ENCODE results near the gene GAS2L2.

Gene GAS2L2

DNA sequence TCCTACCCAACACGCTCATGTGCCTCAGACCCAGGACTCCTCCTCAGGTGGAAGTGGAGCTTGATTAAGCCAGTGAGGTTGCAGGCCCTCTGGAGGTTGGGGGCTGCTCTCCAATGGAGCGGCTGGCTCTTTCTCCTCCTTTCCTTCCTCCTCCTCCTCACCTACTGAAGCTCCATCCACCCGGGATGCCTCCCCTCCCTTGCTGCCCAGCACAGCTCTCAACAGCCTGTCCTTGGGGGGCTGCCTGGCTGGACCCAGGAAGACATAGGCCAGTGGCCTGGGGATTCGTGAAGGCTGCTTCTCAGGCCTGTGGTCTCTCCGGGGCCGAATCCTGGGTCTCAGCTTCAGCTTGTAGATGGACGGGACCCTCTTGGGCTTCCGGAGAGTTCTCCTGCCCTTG is 8.2 kb downstream of the GAS2L2 start:
- TF ChIP-seq CSDC2 (CRISPR knock-in tag; IDR thresholded peaks at IDR 0.05) (no peak), PPARA (CRISPR knock-in tag; IDR thresholded peaks at IDR 0.05; ENCODE audit: borderline replicate concordance) (no peak), ESRRG (CRISPR knock-in tag; IDR thresholded peaks at IDR 0.05) (no peak), ZC3H10 (CRISPR knock-in tag; IDR thresholded peaks at IDR 0.05) (no peak), OSR1 (CRISPR knock-in tag; IDR thresholded peaks at IDR 0.05) (no peak), BACH2 (CRISPR knock-in tag; IDR thresholded peaks at IDR 0.05; ENCODE audit: borderline replicate concordance) (no peak), SNAI2 (CRISPR knock-in tag; IDR thresholded peaks at IDR 0.05) (no peak), ZFP3 (CRISPR knock-in tag; IDR thresholded peaks at IDR 0.05) (no peak), CREB5 (CRISPR knock-in tag; IDR thresholded peaks at IDR 0.05; ENCODE audit: low read depth) (no peak), TCF4 (CRISPR knock-in tag; IDR thresholded peaks at IDR 0.05; ENCODE audit: borderline replicate concordance) (no peak), ZNF8 (CRISPR knock-in tag; IDR thresholded peaks at IDR 0.05) (no peak), TOX (CRISPR knock-in tag; IDR thresholded peaks at IDR 0.05; ENCODE audit: borderline replicate concordance) (no peak), ZNF565 (CRISPR knock-in tag; conservative IDR thresholded peaks at IDR 0.05; ENCODE audit: low read depth) (no peak), GLIS3 (CRISPR knock-in tag; IDR thresholded peaks at IDR 0.05) (no peak), ARNTL (CRISPR knock-in tag; IDR thresholded peaks at IDR 0.05; ENCODE audit: borderline replicate concordance, low read depth) (no peak)
- TF ChIP-seq, protein P1, sequence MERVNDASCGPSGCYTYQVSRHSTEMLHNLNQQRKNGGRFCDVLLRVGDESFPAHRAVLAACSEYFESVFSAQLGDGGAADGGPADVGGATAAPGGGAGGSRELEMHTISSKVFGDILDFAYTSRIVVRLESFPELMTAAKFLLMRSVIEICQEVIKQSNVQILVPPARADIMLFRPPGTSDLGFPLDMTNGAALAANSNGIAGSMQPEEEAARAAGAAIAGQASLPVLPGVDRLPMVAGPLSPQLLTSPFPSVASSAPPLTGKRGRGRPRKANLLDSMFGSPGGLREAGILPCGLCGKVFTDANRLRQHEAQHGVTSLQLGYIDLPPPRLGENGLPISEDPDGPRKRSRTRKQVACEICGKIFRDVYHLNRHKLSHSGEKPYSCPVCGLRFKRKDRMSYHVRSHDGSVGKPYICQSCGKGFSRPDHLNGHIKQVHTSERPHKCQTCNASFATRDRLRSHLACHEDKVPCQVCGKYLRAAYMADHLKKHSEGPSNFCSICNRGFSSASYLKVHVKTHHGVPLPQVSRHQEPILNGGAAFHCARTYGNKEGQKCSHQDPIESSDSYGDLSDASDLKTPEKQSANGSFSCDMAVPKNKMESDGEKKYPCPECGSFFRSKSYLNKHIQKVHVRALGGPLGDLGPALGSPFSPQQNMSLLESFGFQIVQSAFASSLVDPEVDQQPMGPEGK (CRISPR knock-in tag; IDR thresholded peaks at IDR 0.05; ENCODE audit: borderline replicate concordance) = no peak
- no peak for ATAC-seq

DNA sequence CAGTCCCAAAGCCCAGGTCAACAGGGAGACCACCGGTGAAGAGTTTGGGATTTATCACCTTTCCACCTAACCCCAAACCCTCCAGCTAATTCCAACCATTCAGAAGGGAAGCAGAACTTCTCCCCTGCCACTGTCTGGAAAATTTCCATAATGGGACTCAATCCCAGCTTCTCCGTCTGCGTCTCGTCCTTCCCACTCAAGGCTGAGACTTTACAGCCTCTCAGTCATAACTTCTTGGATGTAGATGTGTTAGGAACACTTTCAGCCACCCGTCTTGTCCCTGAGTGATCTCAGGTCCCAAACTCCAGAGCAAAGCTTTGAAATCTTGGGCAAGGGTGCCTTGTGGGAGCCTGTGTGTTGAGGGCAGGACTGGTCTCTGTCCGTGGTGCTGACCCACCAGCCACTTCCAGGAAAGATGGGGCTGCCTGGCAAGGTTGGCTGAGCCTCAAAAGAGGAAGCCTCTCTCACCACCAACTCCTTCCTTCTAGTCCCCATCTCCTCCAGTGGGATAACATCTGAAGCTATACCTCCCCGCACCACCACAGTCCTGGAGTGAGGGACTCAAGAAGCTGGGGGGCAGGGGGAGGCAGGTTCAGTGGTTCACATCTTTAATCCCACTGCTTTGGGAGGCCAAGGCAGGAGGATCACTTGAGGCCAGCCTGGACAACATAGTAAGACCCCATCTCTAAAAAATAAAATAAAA is 9.3 kb downstream of the GAS2L2 start:
- no peak for TF ChIP-seq TOX (CRISPR knock-in tag; IDR thresholded peaks at IDR 0.05; ENCODE audit: borderline replicate concordance)
- TF ChIP-seq CSRNP3 (CRISPR knock-in tag; IDR thresholded peaks at IDR 0.05) = no peak
- TF ChIP-seq ZFP3 (CRISPR knock-in tag; IDR thresholded peaks at IDR 0.05) = 0 out of 2 replicates have a peak, but pooled peaks have one; percentile 53
- TF ChIP-seq BACH2 (CRISPR knock-in tag; IDR thresholded peaks at IDR 0.05; ENCODE audit: borderline replicate concordance) = no peak
- 0 out of 2 replicates have a peak, but pooled peaks have one; percentile 68 for TF ChIP-seq TSHZ2 (CRISPR knock-in tag; IDR thresholded peaks at IDR 0.05)
- TF ChIP-seq ZC3H10 (CRISPR knock-in tag; IDR thresholded peaks at IDR 0.05) = no peak
- peak; percentile 49; the same call in 1 of the 2 replicates for TF ChIP-seq CSDC2 (CRISPR knock-in tag; IDR thresholded peaks at IDR 0.05)
- no peak for TF ChIP-seq ZNF70 (CRISPR knock-in tag; IDR thresholded peaks at IDR 0.05)

GRCh38 chr17:35742896-35743477 is 10.1 kb downstream of the GAS2L2 start:
- ATAC-seq = no peak
- TF ChIP-seq ZC3H10 (CRISPR knock-in tag; IDR thresholded peaks at IDR 0.05) (no peak), POU6F1 (CRISPR knock-in tag; IDR thresholded peaks at IDR 0.05; ENCODE audit: borderline replicate concordance, low read depth) (no peak), TCF4 (CRISPR knock-in tag; IDR thresholded peaks at IDR 0.05; ENCODE audit: borderline replicate concordance) (no peak), TOX (CRISPR knock-in tag; IDR thresholded peaks at IDR 0.05; ENCODE audit: borderline replicate concordance) (no peak), ESRRG (CRISPR knock-in tag; IDR thresholded peaks at IDR 0.05) (no peak), RARB (CRISPR knock-in tag; IDR thresholded peaks at IDR 0.05) (no peak), ZNF565 (CRISPR knock-in tag; conservative IDR thresholded peaks at IDR 0.05; ENCODE audit: low read depth) (no peak), BACH2 (CRISPR knock-in tag; IDR thresholded peaks at IDR 0.05; ENCODE audit: borderline replicate concordance) (no peak), ZNF8 (CRISPR knock-in tag; IDR thresholded peaks at IDR 0.05) (no peak), CSDC2 (CRISPR knock-in tag; IDR thresholded peaks at IDR 0.05) (no peak), TSHZ2 (CRISPR knock-in tag; IDR thresholded peaks at IDR 0.05) (no peak), ISL1 (CRISPR knock-in tag; IDR thresholded peaks at IDR 0.05) (no peak), OSR1 (CRISPR knock-in tag; IDR thresholded peaks at IDR 0.05) (no peak)

More for the DNA sequence above, 9.3 kb downstream of the GAS2L2 start:
- peak; percentile 31; the same call in 2 of the 3 replicates for ATAC-seq
